ENCODE data around the gene SLC22A2.

SLC22A2 gene

GRCh38 chr6:160278786-160279310, 20.2 kb upstream of the SLC22A2 start:
- Mint-ChIP-seq H3K4me1 (no peaks in the 10 kb centered on the region), H3K27ac (no peak overlapping the region), H3K36me3 (no peaks in the 10 kb centered on the region), H3K27me3 (peaks cover 7% of the 10 kb centered on the region), H3K9me3 (no peaks in the 10 kb centered on the region), H3K4me3 (no peak overlapping the region)
- no peak for DNase-seq
- CTCF ChIA-PET, result no interaction called here

- Mint-ChIP-seq H3K27me3 (peaks cover 7% of the 10 kb centered on the region), H3K27ac (no peak overlapping the region), H3K9me3 (no peaks in the 10 kb centered on the region), H3K36me3 (no peaks in the 10 kb centered on the region), H3K4me1 (no peaks in the 10 kb centered on the region), H3K4me3 (no peak overlapping the region)
- CTCF ChIA-PET, result no interaction called here
- no peak for DNase-seq
Measured at GRCh38 chr6:160278311-160278710, 19.7 kb upstream of the SLC22A2 start.

- H3K9me3 Mint-ChIP-seq, result no peaks in the 10 kb centered on the region
Measured at GRCh38 chr6:160277546-160277945, 18.9 kb upstream of the SLC22A2 start.

GRCh38 chr6:160277144-160277543, 18.5 kb upstream of the SLC22A2 start:
- Mint-ChIP-seq H3K9me3 (no peaks in the 10 kb centered on the region), H3K4me1 (no peaks in the 10 kb centered on the region)
- CTCF ChIA-PET, result no interaction called here

More at GRCh38 chr6:160277546-160277945, 18.9 kb upstream of the SLC22A2 start:
- H3K4me1 Mint-ChIP-seq, result no peaks in the 10 kb centered on the region
- peaks cover 7% of the 10 kb centered on the region for H3K27me3 Mint-ChIP-seq
- H3K27ac Mint-ChIP-seq, result no peak overlapping the region
- no peaks in the 10 kb centered on the region for H3K36me3 Mint-ChIP-seq
- CTCF ChIA-PET, result no interaction called here
- no peak for DNase-seq
- H3K4me3 Mint-ChIP-seq, result no peak overlapping the region

GRCh38 chr6:160276126-160276525, 17.5 kb upstream of the SLC22A2 start:
- no peak for DNase-seq
- Mint-ChIP-seq H3K36me3 (no peaks in the 10 kb centered on the region), H3K9me3 (no peaks in the 10 kb centered on the region), H3K27ac (no peak overlapping the region), H3K4me3 (no peak overlapping the region), H3K27me3 (peaks cover 15% of the 10 kb centered on the region), H3K4me1 (no peaks in the 10 kb centered on the region)
- CTCF ChIA-PET, result no interaction called here

More at GRCh38 chr6:160277144-160277543, 18.5 kb upstream of the SLC22A2 start:
- DNase-seq, result no peak
- no peak overlapping the region for H3K4me3 Mint-ChIP-seq
- peaks cover 7% of the 10 kb centered on the region for H3K27me3 Mint-ChIP-seq
- no peaks in the 10 kb centered on the region for H3K36me3 Mint-ChIP-seq
- H3K27ac Mint-ChIP-seq, result no peak overlapping the region

GRCh38 chr6:160275511-160276003, 16.9 kb upstream of the SLC22A2 start:
- Mint-ChIP-seq H3K4me1 (no peaks in the 10 kb centered on the region), H3K36me3 (no peaks in the 10 kb centered on the region), H3K27ac (no peak overlapping the region), H3K9me3 (no peaks in the 10 kb centered on the region), H3K4me3 (no peak overlapping the region), H3K27me3 (peaks cover 16% of the 10 kb centered on the region)
- CTCF ChIA-PET, result no interaction called here
- DNase-seq, result no peak

- no peak for DNase-seq
- Mint-ChIP-seq H3K4me1 (no peaks in the 10 kb centered on the region), H3K27ac (no peak overlapping the region), H3K4me3 (no peak overlapping the region), H3K9me3 (no peaks in the 10 kb centered on the region), H3K36me3 (no peaks in the 10 kb centered on the region), H3K27me3 (peaks cover 20% of the 10 kb centered on the region)
- CTCF ChIA-PET, result no interaction called here
Measured at GRCh38 chr6:160274871-160275510, 16.4 kb upstream of the SLC22A2 start.

GRCh38 chr6:160273750-160274149, 15.1 kb upstream of the SLC22A2 start:
- Mint-ChIP-seq H3K4me3 (no peak overlapping the region), H3K27ac (no peak overlapping the region), H3K9me3 (no peaks in the 10 kb centered on the region), H3K36me3 (no peaks in the 10 kb centered on the region), H3K4me1 (no peaks in the 10 kb centered on the region), H3K27me3 (peaks cover 20% of the 10 kb centered on the region)
- CTCF ChIA-PET, result no interaction called here
- no peak for DNase-seq

- no peaks in the 10 kb centered on the region for H3K36me3 Mint-ChIP-seq
- H3K27me3 Mint-ChIP-seq, result peaks cover 20% of the 10 kb centered on the region
- no peak overlapping the region for H3K4me3 Mint-ChIP-seq
- H3K9me3 Mint-ChIP-seq, result no peaks in the 10 kb centered on the region
- no peaks in the 10 kb centered on the region for H3K4me1 Mint-ChIP-seq
- no peak overlapping the region for H3K27ac Mint-ChIP-seq
- CTCF ChIA-PET, result no interaction called here
- DNase-seq, result no peak
Measured at GRCh38 chr6:160273196-160273595, 14.6 kb upstream of the SLC22A2 start.

- H3K4me1 Mint-ChIP-seq, result no peaks in the 10 kb centered on the region
- DNase-seq, result no peak
- no peaks in the 10 kb centered on the region for H3K36me3 Mint-ChIP-seq
- no peak overlapping the region for H3K4me3 Mint-ChIP-seq
- H3K27me3 Mint-ChIP-seq, result peaks cover 19% of the 10 kb centered on the region
- H3K27ac Mint-ChIP-seq, result no peak overlapping the region
- CTCF ChIA-PET, result no interaction called here
- H3K9me3 Mint-ChIP-seq, result no peaks in the 10 kb centered on the region
Measured at GRCh38 chr6:160272707-160273106, 14.1 kb upstream of the SLC22A2 start.

- Mint-ChIP-seq H3K4me1 (no peaks in the 10 kb centered on the region), H3K9me3 (no peaks in the 10 kb centered on the region), H3K36me3 (no peaks in the 10 kb centered on the region), H3K4me3 (no peak overlapping the region), H3K27me3 (peaks cover 13% of the 10 kb centered on the region), H3K27ac (no peak overlapping the region)
- no peak for DNase-seq
- CTCF ChIA-PET, result no interaction called here
Measured at GRCh38 chr6:160270347-160270746, 11.7 kb upstream of the SLC22A2 start.

GRCh38 chr6:160269771-160270170, 11.2 kb upstream of the SLC22A2 start:
- Mint-ChIP-seq H3K4me1 (no peaks in the 10 kb centered on the region), H3K9me3 (no peaks in the 10 kb centered on the region), H3K4me3 (no peak overlapping the region), H3K27me3 (peaks cover 13% of the 10 kb centered on the region), H3K27ac (no peak overlapping the region), H3K36me3 (no peaks in the 10 kb centered on the region)
- CTCF ChIA-PET, result no interaction called here
- DNase-seq, result no peak

- no peak overlapping the region for H3K27ac Mint-ChIP-seq
- H3K9me3 Mint-ChIP-seq, result no peaks in the 10 kb centered on the region
- H3K27me3 Mint-ChIP-seq, result peaks cover 13% of the 10 kb centered on the region
- CTCF ChIA-PET, result no interaction called here
- DNase-seq, result no peak
- H3K4me3 Mint-ChIP-seq, result no peak overlapping the region
- no peaks in the 10 kb centered on the region for H3K4me1 Mint-ChIP-seq
- H3K36me3 Mint-ChIP-seq, result no peaks in the 10 kb centered on the region
Measured at GRCh38 chr6:160269023-160269521, 10.5 kb upstream of the SLC22A2 start.

- H3K27me3 Mint-ChIP-seq, result peaks cover 22% of the 10 kb centered on the region
- no peaks in the 10 kb centered on the region for H3K36me3 Mint-ChIP-seq
- DNase-seq, result no peak
- CTCF ChIA-PET, result no interaction called here
- H3K4me1 Mint-ChIP-seq, result no peaks in the 10 kb centered on the region
- no peaks in the 10 kb centered on the region for H3K9me3 Mint-ChIP-seq
- H3K4me3 Mint-ChIP-seq, result no peak overlapping the region
- H3K27ac Mint-ChIP-seq, result no peak overlapping the region
Measured at GRCh38 chr6:160267102-160267501, 8.5 kb upstream of the SLC22A2 start.

- no peak for DNase-seq
- no peaks in the 10 kb centered on the region for H3K9me3 Mint-ChIP-seq
- H3K36me3 Mint-ChIP-seq, result no peaks in the 10 kb centered on the region
- peaks cover 14% of the 10 kb centered on the region for H3K27me3 Mint-ChIP-seq
- no peak overlapping the region for H3K4me3 Mint-ChIP-seq
- H3K27ac Mint-ChIP-seq, result no peak overlapping the region
- CTCF ChIA-PET, result no interaction called here
- no peaks in the 10 kb centered on the region for H3K4me1 Mint-ChIP-seq
Measured at GRCh38 chr6:160265869-160266476, 7.4 kb upstream of the SLC22A2 start.

Data from activated naive CD4-positive, alpha-beta T cell treated with anti-CD3 and anti-CD28 coated beads, Interleukin-2, amount 10 ng/mL, durations not matched to agents 7 days and 5 days (primary cell).